Fibroblast of lung (primary cell): ENCODE measurements around the gene ASIC1.

Experiments
- EZH2 ChIP-seq: IDR thresholded peaks from 2 replicates; pipeline ENCODE4 v1.5.1; 2012; ENCODE audit warnings: low read length, control low read depth, mild to moderate bottlenecking; ENCODE audit errors: missing control alignments
- TF ChIP-seq, protein P1 (sequence below), 2 donors: IDR thresholded peaks in 1 of 2; conservative IDR thresholded peaks in 1 of 2; 1 replicate in 1 of 2; 2 replicates in 1 of 2; pipeline ENCODE4 v1.5.1; 2011 to 2012; ENCODE audit warnings: low read length in 2 of 2, control low read depth in 1 of 2, inconsistent platforms in 1 of 2, low read depth in 1 of 2, mild to moderate bottlenecking in 1 of 2

- TF ChIP-seq, protein P1, sequence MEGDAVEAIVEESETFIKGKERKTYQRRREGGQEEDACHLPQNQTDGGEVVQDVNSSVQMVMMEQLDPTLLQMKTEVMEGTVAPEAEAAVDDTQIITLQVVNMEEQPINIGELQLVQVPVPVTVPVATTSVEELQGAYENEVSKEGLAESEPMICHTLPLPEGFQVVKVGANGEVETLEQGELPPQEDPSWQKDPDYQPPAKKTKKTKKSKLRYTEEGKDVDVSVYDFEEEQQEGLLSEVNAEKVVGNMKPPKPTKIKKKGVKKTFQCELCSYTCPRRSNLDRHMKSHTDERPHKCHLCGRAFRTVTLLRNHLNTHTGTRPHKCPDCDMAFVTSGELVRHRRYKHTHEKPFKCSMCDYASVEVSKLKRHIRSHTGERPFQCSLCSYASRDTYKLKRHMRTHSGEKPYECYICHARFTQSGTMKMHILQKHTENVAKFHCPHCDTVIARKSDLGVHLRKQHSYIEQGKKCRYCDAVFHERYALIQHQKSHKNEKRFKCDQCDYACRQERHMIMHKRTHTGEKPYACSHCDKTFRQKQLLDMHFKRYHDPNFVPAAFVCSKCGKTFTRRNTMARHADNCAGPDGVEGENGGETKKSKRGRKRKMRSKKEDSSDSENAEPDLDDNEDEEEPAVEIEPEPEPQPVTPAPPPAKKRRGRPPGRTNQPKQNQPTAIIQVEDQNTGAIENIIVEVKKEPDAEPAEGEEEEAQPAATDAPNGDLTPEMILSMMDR (conservative IDR thresholded peaks at IDR 0.05 in 1 of 2, IDR thresholded peaks at IDR 0.05 in 1 of 2; ENCODE audit: low read depth in 1 of 2, low read length in 2 of 2), result no peak
- TF ChIP-seq EZH2, result no peak
Observed at GRCh38 chr12:50087151-50087550, 29.8 kb downstream of the ASIC1 start.
